GM21526 (cell line): ENCODE measurements around the gene INHA.

ENCODE experiments used
- ATAC-seq: cut with Tn5 transposase; IDR thresholded peaks from one replicate; pipeline ENCODE4 v1.9.1; 2021; ENCODE audit warnings: moderate library complexity; ENCODE audit not compliant: unreplicated experiment, low FRiP score

INHA gene, protein sequence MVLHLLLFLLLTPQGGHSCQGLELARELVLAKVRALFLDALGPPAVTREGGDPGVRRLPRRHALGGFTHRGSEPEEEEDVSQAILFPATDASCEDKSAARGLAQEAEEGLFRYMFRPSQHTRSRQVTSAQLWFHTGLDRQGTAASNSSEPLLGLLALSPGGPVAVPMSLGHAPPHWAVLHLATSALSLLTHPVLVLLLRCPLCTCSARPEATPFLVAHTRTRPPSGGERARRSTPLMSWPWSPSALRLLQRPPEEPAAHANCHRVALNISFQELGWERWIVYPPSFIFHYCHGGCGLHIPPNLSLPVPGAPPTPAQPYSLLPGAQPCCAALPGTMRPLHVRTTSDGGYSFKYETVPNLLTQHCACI

DNA sequence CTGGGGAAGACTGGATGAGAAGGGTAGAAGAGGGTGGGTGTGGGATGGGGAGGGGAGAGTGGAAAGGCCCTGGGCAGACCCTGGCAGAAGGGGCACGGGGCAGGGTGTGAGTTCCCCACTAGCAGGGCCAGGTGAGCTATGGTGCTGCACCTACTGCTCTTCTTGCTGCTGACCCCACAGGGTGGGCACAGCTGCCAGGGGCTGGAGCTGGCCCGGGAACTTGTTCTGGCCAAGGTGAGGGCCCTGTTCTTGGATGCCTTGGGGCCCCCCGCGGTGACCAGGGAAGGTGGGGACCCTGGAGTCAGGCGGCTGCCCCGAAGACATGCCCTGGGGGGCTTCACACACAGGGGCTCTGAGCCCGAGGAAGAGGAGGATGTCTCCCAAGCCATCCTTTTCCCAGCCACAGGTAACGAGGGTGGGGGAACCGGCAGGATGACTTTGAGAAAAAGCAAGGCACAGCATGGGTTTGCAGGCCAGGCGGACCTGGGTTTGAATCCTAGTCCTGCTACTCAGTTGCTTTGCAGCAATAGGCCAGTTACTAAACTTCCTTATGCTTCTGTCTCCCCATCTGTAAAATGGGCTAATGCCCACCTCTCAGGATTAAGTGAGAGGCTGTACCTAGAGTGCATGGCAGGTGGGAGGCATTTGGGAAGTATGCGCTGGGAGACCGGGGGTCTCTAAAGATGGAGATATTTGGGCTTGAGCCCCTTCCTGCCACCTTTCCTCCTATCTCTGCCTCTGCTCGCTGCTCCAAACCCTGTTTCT lies at the start of gene INHA:
Gene INHA, plus strand, starts transcription at position 74 of the 765 bp plus-strand sequence. Its CDS starts 65 bp downstream, at position 139.
- ATAC-seq, result no peak

DNA sequence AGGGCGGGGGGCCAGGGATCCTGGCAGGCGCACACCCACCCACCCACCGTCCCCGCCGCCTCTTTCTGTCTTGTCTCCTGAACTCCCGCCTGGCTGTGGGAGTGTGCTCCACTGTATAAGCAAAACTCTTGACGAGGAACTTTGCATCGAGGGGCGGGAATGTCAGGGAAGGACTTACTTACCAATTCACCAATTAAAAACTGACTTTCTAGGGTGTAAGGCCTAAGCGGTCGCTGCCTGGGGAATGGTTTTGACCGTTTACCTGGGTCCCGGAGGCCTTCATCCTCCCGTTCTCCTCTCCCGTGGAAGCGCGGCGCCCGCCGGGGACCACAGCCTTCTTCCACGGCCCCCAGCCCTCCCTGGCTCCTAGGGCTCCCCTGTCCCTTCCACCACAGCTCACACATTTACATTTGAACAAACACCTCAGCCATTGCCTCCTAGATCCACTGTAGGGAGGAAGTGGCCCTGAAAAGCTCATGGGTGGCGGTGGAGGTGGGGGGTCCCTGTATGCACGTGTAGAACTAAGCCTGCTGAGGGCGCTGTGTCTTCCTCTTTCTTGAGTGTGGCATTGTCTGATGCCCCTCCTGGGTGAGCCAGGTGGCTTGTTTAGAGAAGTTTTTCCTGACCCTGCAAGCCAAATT lies 49.0 kb upstream of the INHA start:
- ATAC-seq, result no peak

- ATAC-seq, result no peak
Measured at GRCh38 chr2:219524817-219525216, 47.3 kb upstream of the INHA start.

DNA sequence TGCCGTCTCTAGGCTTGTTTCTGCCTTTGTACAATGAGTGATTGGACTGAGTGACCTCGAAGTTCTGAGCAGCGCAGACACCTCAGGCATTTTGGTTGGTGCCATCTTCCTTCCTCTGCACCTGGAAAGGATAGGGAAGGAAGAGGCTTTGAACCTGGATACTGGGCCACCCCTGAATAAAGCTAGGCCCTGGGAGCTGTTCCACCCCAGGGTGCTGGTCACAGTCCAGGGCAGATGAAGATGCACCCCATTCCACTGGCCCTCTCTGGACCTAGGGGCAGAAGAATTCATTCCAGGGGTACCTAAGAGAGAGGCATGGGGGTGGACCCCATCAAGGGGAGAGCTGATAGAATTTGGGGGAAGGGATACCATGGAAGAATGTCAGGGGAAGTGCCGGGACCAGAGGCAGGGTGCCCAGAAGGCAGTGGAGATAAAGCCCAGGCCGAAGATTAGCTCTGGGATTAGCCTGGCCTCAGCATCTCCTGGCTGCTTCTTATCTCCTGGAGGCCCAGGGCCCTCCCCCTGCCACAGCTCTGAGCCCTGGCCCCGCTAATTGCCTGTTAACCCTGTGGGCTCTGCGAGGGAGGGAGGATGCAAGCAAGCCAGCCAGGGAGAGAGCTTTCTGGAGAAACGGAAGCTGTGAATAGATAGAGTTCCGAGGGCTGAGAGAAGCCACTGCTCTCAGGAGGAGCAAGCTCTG lies 46.4 kb upstream of the INHA start:
- no peak for ATAC-seq

GRCh38 chr2:219526320-219527075 lies 45.6 kb upstream of the INHA start:
- ATAC-seq, result no peak

GRCh38 chr2:219527076-219527394 lies 45.1 kb upstream of the INHA start:
- ATAC-seq, result no peak

DNA sequence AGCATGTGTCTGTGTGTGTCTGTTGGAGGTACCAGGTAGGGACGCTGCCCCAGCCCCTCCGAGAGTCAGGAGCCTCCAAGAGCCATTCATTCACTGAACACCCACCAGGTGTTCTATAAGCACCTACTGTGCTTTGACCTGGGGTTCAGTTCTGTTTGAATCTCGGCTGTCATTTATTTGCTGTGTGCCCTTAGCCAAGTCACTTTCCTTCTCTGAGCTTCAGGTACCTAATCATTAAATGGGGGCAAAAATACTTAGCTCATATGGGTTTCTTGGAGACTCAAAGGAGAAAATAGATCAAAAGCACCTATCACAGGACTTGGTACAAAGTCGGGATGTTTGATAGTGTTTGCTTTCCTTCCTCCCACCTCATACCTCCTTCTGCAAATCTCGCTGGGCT lies 44.6 kb upstream of the INHA start:
- ATAC-seq, result no peak

DNA sequence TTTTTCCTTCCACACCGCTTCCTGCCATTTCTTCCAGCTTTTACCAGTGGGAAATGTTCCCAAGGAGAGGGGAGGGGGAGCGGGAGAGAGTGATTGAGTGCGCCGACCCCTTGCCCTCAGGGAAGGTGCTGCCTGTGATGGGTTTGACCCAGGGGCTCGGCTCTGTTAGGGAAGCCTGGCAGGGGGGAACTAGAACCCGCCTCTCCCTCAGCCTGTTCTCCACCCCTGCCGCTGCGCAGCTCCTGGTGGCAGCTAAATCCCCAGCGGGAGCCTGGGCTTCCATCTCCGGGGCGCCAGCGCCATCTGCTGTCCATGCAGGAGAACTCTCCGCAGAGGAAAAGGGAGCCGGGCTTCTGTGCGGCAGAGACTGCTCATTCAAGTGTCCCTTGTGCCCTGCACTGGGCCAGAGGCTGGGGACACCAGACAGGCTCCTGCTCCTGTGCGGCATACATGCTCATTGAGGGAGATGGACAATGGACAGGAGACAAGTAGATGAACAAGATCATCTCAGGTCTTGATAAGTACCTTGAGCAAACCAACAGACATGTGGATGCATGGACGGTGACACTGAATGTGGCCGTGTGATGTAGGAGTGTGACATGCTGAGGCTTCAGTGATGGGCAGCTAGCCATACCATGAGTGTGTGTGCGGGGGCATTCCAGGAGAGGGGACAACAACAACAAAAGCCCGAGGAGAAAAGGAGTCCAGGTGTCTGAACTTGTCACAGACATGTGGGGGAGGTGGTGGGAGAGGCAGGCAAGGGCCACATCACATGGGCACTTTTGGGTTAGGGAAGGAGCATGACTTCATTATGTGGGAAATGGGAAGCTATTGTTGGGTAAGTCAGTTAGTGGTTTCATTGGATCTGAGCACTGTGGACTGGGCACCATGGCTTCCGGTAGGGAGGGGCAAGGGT lies 41.8 kb upstream of the INHA start:
- peak; percentile 66 for ATAC-seq

DNA sequence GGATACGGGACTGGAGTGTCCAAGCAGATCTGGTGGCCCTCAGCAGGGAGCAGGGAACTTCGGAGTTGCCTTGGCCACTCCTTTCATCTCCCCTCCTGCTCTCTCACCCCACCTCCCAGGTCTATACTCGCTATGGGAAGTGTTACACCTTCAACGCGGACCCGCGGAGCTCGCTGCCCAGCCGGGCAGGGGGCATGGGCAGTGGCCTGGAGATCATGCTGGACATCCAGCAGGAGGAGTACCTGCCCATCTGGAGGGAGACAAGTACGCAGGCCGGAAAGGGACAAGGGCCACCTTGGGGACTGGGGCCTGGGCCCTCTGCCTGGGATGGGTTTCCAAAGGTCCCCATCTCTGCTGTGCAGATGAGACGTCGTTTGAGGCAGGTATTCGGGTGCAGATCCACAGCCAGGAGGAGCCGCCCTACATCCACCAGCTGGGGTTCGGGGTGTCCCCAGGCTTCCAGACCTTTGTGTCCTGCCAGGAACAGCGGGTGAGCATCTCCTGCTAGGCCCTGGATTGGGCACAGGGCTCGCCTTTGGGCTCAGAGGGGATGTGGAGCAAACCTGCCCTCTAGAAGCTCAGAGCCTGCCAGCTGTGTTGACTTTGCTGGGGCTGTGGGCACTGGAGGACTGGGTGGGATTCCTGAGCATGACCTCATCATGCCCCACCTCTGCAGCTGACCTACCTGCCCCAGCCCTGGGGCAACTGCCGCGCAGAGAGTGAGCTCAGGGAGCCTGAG lies 40.3 kb upstream of the INHA start:
- no peak for ATAC-seq

- no peak for ATAC-seq
Measured at GRCh38 chr2:219532378-219532649, 39.8 kb upstream of the INHA start.

- no peak for ATAC-seq
Measured at GRCh38 chr2:219533930-219534661, 38.0 kb upstream of the INHA start.

DNA sequence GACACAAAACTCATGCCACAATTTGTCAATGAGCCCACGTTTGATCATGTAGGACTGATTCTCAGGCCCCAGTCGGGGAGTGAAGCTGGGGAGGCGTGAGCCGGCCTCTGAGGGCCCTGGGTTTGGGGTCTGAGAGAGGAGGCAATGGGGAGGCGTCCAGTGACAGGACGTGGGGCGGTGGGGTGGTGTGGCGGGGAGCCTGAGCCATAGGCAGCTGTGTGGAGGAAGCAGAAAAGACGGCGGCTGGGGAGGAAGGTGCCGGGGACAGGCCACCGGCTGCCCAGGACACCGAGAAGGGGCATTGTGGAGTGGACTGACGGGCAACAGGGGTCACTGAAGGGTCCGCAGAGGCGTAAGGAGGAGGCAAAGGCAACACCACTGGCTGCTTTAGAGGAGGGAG lies 35.7 kb upstream of the INHA start:
- ATAC-seq, result no peak

- no peak for ATAC-seq
Measured at GRCh38 chr2:219536967-219537366, 35.1 kb upstream of the INHA start.

- ATAC-seq, result no peak
Measured at GRCh38 chr2:219537657-219538488, 34.2 kb upstream of the INHA start.

GRCh38 chr2:219538504-219538951 lies 33.6 kb upstream of the INHA start:
- ATAC-seq, result no peak

DNA sequence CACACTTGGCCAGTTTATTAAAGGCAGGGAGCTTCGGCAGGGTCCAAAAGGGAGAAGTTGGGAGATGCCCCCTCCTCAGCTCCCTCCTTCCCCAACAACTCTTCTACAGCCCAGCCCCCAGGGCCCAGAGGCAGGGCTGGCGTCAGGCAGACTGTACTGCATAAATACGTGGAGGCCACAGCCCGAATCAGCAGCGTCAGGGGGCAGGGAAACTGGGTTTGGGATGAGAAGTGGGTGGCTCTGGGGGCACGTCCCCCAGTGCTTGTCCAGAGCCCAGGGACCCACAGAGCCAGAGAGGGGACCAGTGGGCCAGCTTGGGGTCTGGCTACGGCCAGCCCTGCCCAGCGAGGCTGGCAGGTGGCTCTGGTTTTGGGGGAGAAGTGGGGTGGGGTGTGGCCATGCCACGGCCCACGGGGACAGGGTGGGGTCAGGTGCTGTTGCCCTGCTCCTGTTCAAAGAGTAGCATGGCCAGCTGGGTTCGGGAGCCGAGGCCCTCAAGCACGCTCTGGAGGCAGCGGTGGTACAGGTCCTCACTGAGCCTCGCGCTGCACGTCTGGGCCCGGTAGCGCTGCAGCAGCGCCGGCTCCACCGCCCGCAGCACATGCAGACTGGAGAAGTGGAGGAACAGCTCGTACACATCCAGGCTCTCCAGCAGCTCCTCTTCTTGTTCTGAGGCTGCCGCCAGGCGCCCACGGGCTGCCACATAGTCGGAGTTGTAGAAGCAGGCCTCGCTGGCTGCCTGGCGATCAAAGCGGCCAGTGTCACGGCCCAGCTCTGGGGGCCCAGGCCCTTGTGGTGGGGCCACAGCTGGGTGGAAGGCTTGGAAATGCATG lies 32.9 kb upstream of the INHA start:
- no peak for ATAC-seq
